Stimulated activated memory B cell treated with anti-CD40 and anti-IgM and Interleukin-4, amounts not matched to agents 10 μg/mL and 1 μg/mL and 100 μg/mL, for 72 hours (primary cell): ENCODE measurements around the gene NEUROG1.

Source experiments
- ATAC-seq: fragments of 150-1000 bp; cut with Tn5 transposase; 2 replicates; pipeline ENCODE4 v1.10.0; 2021
- H3K27ac Mint-ChIP-seq: one replicate; pipeline ENCODE4 v1.8.0; 2022; ENCODE audit warnings: mild to moderate bottlenecking, mixed read lengths
- H3K27me3 Mint-ChIP-seq: one replicate; pipeline ENCODE4 v1.8.0; 2022; ENCODE audit warnings: mixed read lengths
- H3K36me3 Mint-ChIP-seq: one replicate; pipeline ENCODE4 v1.8.0; 2022; ENCODE audit warnings: mixed read lengths
- H3K4me1 Mint-ChIP-seq: one replicate; pipeline ENCODE4 v1.8.0; 2022; ENCODE audit warnings: mixed read lengths
- H3K4me3 Mint-ChIP-seq: one replicate; pipeline ENCODE4 v1.8.0; 2022; ENCODE audit warnings: mild to moderate bottlenecking, moderate library complexity, mixed read lengths
- H3K9me3 Mint-ChIP-seq: one replicate; pipeline ENCODE4 v1.8.0; 2022; ENCODE audit warnings: mixed read lengths

Gene NEUROG1

GRCh38 chr5:135549413-135549812 is 13.6 kb upstream of the NEUROG1 start:
- no peak overlapping the region for H3K4me3 Mint-ChIP-seq
- ATAC-seq = no peak
- peaks cover 5% of the 10 kb centered on the region for H3K4me1 Mint-ChIP-seq
- H3K9me3 Mint-ChIP-seq = no peaks in the 10 kb centered on the region
- H3K36me3 Mint-ChIP-seq = no peaks in the 10 kb centered on the region
- H3K27me3 Mint-ChIP-seq = peaks cover 78% of the 10 kb centered on the region
- H3K27ac Mint-ChIP-seq = no peak overlapping the region

- H3K4me1 Mint-ChIP-seq = peaks cover 17% of the 10 kb centered on the region
- peaks cover 83% of the 10 kb centered on the region for H3K27me3 Mint-ChIP-seq
- no peaks in the 10 kb centered on the region for H3K36me3 Mint-ChIP-seq
- no peak overlapping the region for H3K27ac Mint-ChIP-seq
- no peak for ATAC-seq
- no peaks in the 10 kb centered on the region for H3K9me3 Mint-ChIP-seq
- H3K4me3 Mint-ChIP-seq = no peak overlapping the region
Observed at GRCh38 chr5:135547590-135548254, 12.0 kb upstream of the NEUROG1 start.

- Mint-ChIP-seq H3K4me1 (peaks cover 17% of the 10 kb centered on the region), H3K27me3 (peaks cover 75% of the 10 kb centered on the region), H3K4me3 (no peak overlapping the region), H3K36me3 (no peaks in the 10 kb centered on the region), H3K27ac (no peak overlapping the region), H3K9me3 (no peaks in the 10 kb centered on the region)
- no peak for ATAC-seq
Observed at GRCh38 chr5:135546912-135547311, 11.1 kb upstream of the NEUROG1 start.

GRCh38 chr5:135546101-135546500 is 10.3 kb upstream of the NEUROG1 start:
- no peaks in the 10 kb centered on the region for H3K9me3 Mint-ChIP-seq
- no peak for ATAC-seq
- peaks cover 17% of the 10 kb centered on the region for H3K4me1 Mint-ChIP-seq
- H3K36me3 Mint-ChIP-seq = no peaks in the 10 kb centered on the region
- peaks cover 77% of the 10 kb centered on the region for H3K27me3 Mint-ChIP-seq
- H3K27ac Mint-ChIP-seq = no peak overlapping the region
- no peak overlapping the region for H3K4me3 Mint-ChIP-seq

GRCh38 chr5:135545099-135545498 is 9.3 kb upstream of the NEUROG1 start:
- peaks cover 77% of the 10 kb centered on the region for H3K27me3 Mint-ChIP-seq
- no peak overlapping the region for H3K4me3 Mint-ChIP-seq

GRCh38 chr5:135543485-135544304 is 7.9 kb upstream of the NEUROG1 start:
- H3K4me3 Mint-ChIP-seq = peak overlapping the region; percentile 83
- no peaks in the 10 kb centered on the region for H3K36me3 Mint-ChIP-seq
- H3K27me3 Mint-ChIP-seq = peaks cover 81% of the 10 kb centered on the region
- ATAC-seq = no peak
- H3K27ac Mint-ChIP-seq = no peak overlapping the region
- no peaks in the 10 kb centered on the region for H3K9me3 Mint-ChIP-seq
- H3K4me1 Mint-ChIP-seq = peaks cover 17% of the 10 kb centered on the region

More at GRCh38 chr5:135545099-135545498, 9.3 kb upstream of the NEUROG1 start:
- no peak for ATAC-seq
- no peaks in the 10 kb centered on the region for H3K36me3 Mint-ChIP-seq
- no peak overlapping the region for H3K27ac Mint-ChIP-seq
- H3K4me1 Mint-ChIP-seq = peaks cover 17% of the 10 kb centered on the region
- no peaks in the 10 kb centered on the region for H3K9me3 Mint-ChIP-seq

GRCh38 chr5:135543001-135543484 is 7.3 kb upstream of the NEUROG1 start:
- peaks cover 87% of the 10 kb centered on the region for H3K27me3 Mint-ChIP-seq
- H3K27ac Mint-ChIP-seq = no peak overlapping the region
- no peaks in the 10 kb centered on the region for H3K36me3 Mint-ChIP-seq
- peaks cover 17% of the 10 kb centered on the region for H3K4me1 Mint-ChIP-seq
- peak overlapping the region; percentile 53 for H3K4me3 Mint-ChIP-seq
- no peaks in the 10 kb centered on the region for H3K9me3 Mint-ChIP-seq
- ATAC-seq = no peak

- H3K4me3 Mint-ChIP-seq = no peak overlapping the region
- peaks cover 17% of the 10 kb centered on the region for H3K4me1 Mint-ChIP-seq
- H3K36me3 Mint-ChIP-seq = no peaks in the 10 kb centered on the region
- no peak overlapping the region for H3K27ac Mint-ChIP-seq
- peaks cover 85% of the 10 kb centered on the region for H3K27me3 Mint-ChIP-seq
- no peak for ATAC-seq
- H3K9me3 Mint-ChIP-seq = no peaks in the 10 kb centered on the region
Observed at GRCh38 chr5:135541807-135542502, 6.2 kb upstream of the NEUROG1 start.

- Mint-ChIP-seq H3K36me3 (no peaks in the 10 kb centered on the region), H3K27me3 (peaks cover 84% of the 10 kb centered on the region), H3K4me3 (no peak overlapping the region), H3K9me3 (no peaks in the 10 kb centered on the region), H3K27ac (no peak overlapping the region), H3K4me1 (peaks cover 18% of the 10 kb centered on the region)
- ATAC-seq = no peak
Observed at GRCh38 chr5:135539430-135540005, 3.8 kb upstream of the NEUROG1 start.

- no peaks in the 10 kb centered on the region for H3K9me3 Mint-ChIP-seq
- H3K27me3 Mint-ChIP-seq = peaks cover 86% of the 10 kb centered on the region
- H3K36me3 Mint-ChIP-seq = no peaks in the 10 kb centered on the region
- H3K4me1 Mint-ChIP-seq = peaks cover 12% of the 10 kb centered on the region
- no peak overlapping the region for H3K4me3 Mint-ChIP-seq
- ATAC-seq = no peak
- no peak overlapping the region for H3K27ac Mint-ChIP-seq
Observed at GRCh38 chr5:135538261-135538660, 2.5 kb upstream of the NEUROG1 start.

- no peaks in the 10 kb centered on the region for H3K36me3 Mint-ChIP-seq
- no peak for ATAC-seq
- peaks cover 7% of the 10 kb centered on the region for H3K4me1 Mint-ChIP-seq
- no peak overlapping the region for H3K4me3 Mint-ChIP-seq
- H3K27ac Mint-ChIP-seq = no peak overlapping the region
- H3K9me3 Mint-ChIP-seq = no peaks in the 10 kb centered on the region
- H3K27me3 Mint-ChIP-seq = peaks cover 86% of the 10 kb centered on the region
Observed at GRCh38 chr5:135537745-135538144, 2.0 kb upstream of the NEUROG1 start.

- Mint-ChIP-seq H3K27me3 (peaks cover 87% of the 10 kb centered on the region), H3K4me3 (no peak overlapping the region), H3K27ac (no peak overlapping the region), H3K9me3 (no peaks in the 10 kb centered on the region), H3K4me1 (peaks cover 7% of the 10 kb centered on the region), H3K36me3 (no peaks in the 10 kb centered on the region)
- no peak for ATAC-seq
Observed at GRCh38 chr5:135537271-135537670, 1.5 kb upstream of the NEUROG1 start.

GRCh38 chr5:135535420-135535819 is 344 bp downstream of the NEUROG1 start:
- no peak for ATAC-seq
- Mint-ChIP-seq H3K4me1 (peaks cover 7% of the 10 kb centered on the region), H3K27ac (no peak overlapping the region)

GRCh38 chr5:135534609-135535419 is 950 bp downstream of the NEUROG1 start:
- Mint-ChIP-seq H3K27me3 (peaks cover 80% of the 10 kb centered on the region), H3K4me1 (peaks cover 7% of the 10 kb centered on the region), H3K36me3 (no peaks in the 10 kb centered on the region), H3K4me3 (peak overlapping the region; percentile 25), H3K27ac (no peak overlapping the region), H3K9me3 (peaks cover 4% of the 10 kb centered on the region)
- no peak for ATAC-seq

More at GRCh38 chr5:135535420-135535819, 344 bp downstream of the NEUROG1 start:
- Mint-ChIP-seq H3K27me3 (peaks cover 84% of the 10 kb centered on the region), H3K9me3 (peaks cover 4% of the 10 kb centered on the region), H3K36me3 (no peaks in the 10 kb centered on the region), H3K4me3 (no peak overlapping the region)
